ENCODE results near the gene MAD1L1. TPM values are rescaled to one million over a fixed set of nuclear protein-coding genes. Genes with fewer than 3 reads are reported as not detected.
A peak's percentile ranks its signal among the peaks of the same experiment; 100 is the strongest.

MAD1L1 gene
- total and polyA plus RNA-seq, 4 donors, result 12.8 to 20.7 (median 16.5) TPM

GRCh38 chr7:1915326-1915725 is 317.4 kb downstream of the MAD1L1 start:
- Histone ChIP-seq H3K9me3 (ENCODE audit: control insufficient read depth in 4 of 4, low read length in 3 of 4) (no peaks in the 10 kb centered on the region), H3K4me3 (ENCODE audit: low read depth in 1 of 3, low read length in 3 of 3) (no peak overlapping the region), H3K9ac (ENCODE audit: low read depth in 1 of 2, low read length in 2 of 2) (no peak overlapping the region), H3K36me3 (ENCODE audit: control insufficient read depth in 4 of 4, insufficient read depth in 3 of 4, low read depth in 1 of 4, low read length in 3 of 4) (no peaks in the 10 kb centered on the region), H3K4me1 (ENCODE audit: control insufficient read depth in 4 of 4, insufficient read depth in 4 of 4, low read length in 3 of 4) (peaks cover 11 to 26% (median 17%) of the 10 kb centered on the region in 4 donors), H3K27ac (ENCODE audit: low read depth in 1 of 2, low read length in 2 of 2) (no peak overlapping the region), H3K27me3 (ENCODE audit: control insufficient read depth in 4 of 4, insufficient read depth in 4 of 4, low read length in 3 of 4) (no peaks in the 10 kb centered on the region)
- TF ChIP-seq RAD21 (IDR thresholded peaks at IDR 0.05) (no peak), JUND (IDR thresholded peaks at IDR 0.05) (no peak), TAF1 (conservative IDR thresholded peaks at IDR 0.05) (no peak)
- 97% methylated on average over 30 of the region's 30 CpGs for WGBS
- DNase-seq (ENCODE audit: low spot score), result no peak

- Histone ChIP-seq H3K9me3 (ENCODE audit: control insufficient read depth in 4 of 4, low read length in 3 of 4) (no peaks in the 10 kb centered on the region), H3K27ac (ENCODE audit: low read depth in 1 of 2, low read length in 2 of 2) (peak overlapping the region in 1 of 2 donors; percentile 23), H3K4me3 (ENCODE audit: low read depth in 1 of 3, low read length in 3 of 3) (no peak overlapping the region), H3K4me1 (ENCODE audit: control insufficient read depth in 4 of 4, insufficient read depth in 4 of 4, low read length in 3 of 4) (peaks cover 5 to 20% (median 12%) of the 10 kb centered on the region in 4 donors), H3K27me3 (ENCODE audit: control insufficient read depth in 4 of 4, insufficient read depth in 4 of 4, low read length in 3 of 4) (no peaks in the 10 kb centered on the region), H3K9ac (ENCODE audit: low read depth in 1 of 2, low read length in 2 of 2) (no peak overlapping the region), H3K36me3 (ENCODE audit: control insufficient read depth in 4 of 4, insufficient read depth in 3 of 4, low read depth in 1 of 4, low read length in 3 of 4) (no peaks in the 10 kb centered on the region)
- no peak for TF ChIP-seq ZBTB33 (IDR thresholded peaks at IDR 0.05)
- no peak for TF ChIP-seq EGR1 (IDR thresholded peaks at IDR 0.05; ENCODE audit: low read depth in 2 of 2)
- TF ChIP-seq RXRA (IDR thresholded peaks at IDR 0.05), result no peak
- 84% methylated on average over 9 of the region's 9 CpGs for WGBS
- no peak for DNase-seq (ENCODE audit: low spot score)
Observed at GRCh38 chr7:1914743-1915142, 318.0 kb downstream of the MAD1L1 start.

- Histone ChIP-seq H3K9ac (ENCODE audit: low read depth in 1 of 2, low read length in 2 of 2) (peak overlapping the region in 1 of 2 donors; percentile 16), H3K4me1 (ENCODE audit: control insufficient read depth in 4 of 4, insufficient read depth in 4 of 4, low read length in 3 of 4) (peaks cover 3 to 16% (median 9%) of the 10 kb centered on the region in 4 donors), H3K9me3 (ENCODE audit: control insufficient read depth in 4 of 4, low read length in 3 of 4) (no peaks in the 10 kb centered on the region), H3K27ac (ENCODE audit: low read depth in 1 of 2, low read length in 2 of 2) (peak overlapping the region in 1 of 2 donors; percentile 23), H3K4me3 (ENCODE audit: low read depth in 1 of 3, low read length in 3 of 3) (no peak overlapping the region), H3K36me3 (ENCODE audit: control insufficient read depth in 4 of 4, insufficient read depth in 3 of 4, low read depth in 1 of 4, low read length in 3 of 4) (no peaks in the 10 kb centered on the region), H3K27me3 (ENCODE audit: control insufficient read depth in 4 of 4, insufficient read depth in 4 of 4, low read length in 3 of 4) (no peaks in the 10 kb centered on the region)
- 51% methylated on average over 21 of the region's 21 CpGs for WGBS
- no peak for DNase-seq (ENCODE audit: low spot score)
- TF ChIP-seq EGR1 (IDR thresholded peaks at IDR 0.05; ENCODE audit: low read depth in 2 of 2) (no peak), RAD21 (IDR thresholded peaks at IDR 0.05) (peak in 1 of 2 donors; percentile 27), FOXA2 (IDR thresholded peaks at IDR 0.05) (no peak), YY1 (IDR thresholded peaks at IDR 0.05) (no peak), FOXA1 (IDR thresholded peaks at IDR 0.05) (no peak), REST (IDR thresholded peaks at IDR 0.05) (no peak), JUND (IDR thresholded peaks at IDR 0.05) (no peak), ZBTB33 (IDR thresholded peaks at IDR 0.05) (no peak), CTCF (IDR thresholded peaks at IDR 0.05; ENCODE audit: low read depth, low read length, missing input control) (no peak), SP1 (IDR thresholded peaks at IDR 0.05) (no peak), NR2F2 (IDR thresholded peaks at IDR 0.05) (peak; percentile 86), HNF4A (conservative IDR thresholded peaks at IDR 0.05) (peak in 1 of 2 donors; percentile 76), MAX (IDR thresholded peaks at IDR 0.05) (no peak), RXRA (IDR thresholded peaks at IDR 0.05) (peak; percentile 49 to 90), GABPA (IDR thresholded peaks at IDR 0.05 in 1 of 2, conservative IDR thresholded peaks at IDR 0.05 in 1 of 2) (peak in 1 of 2 donors; percentile 62)
Observed at GRCh38 chr7:1914321-1914720, 318.4 kb downstream of the MAD1L1 start.
